Medulla oblongata (tissue), 1 donor: ENCODE measurements around the gene SUPT3H.
A peak's percentile ranks its signal among the peaks of the same experiment; 100 is the strongest.

Source experiments
- DNase-seq: peaks from one replicate; pipeline ENCODE4 v3.0.0-alpha.2; 2015; ENCODE audit errors: extremely low spot score

Gene SUPT3H

GRCh38 chr6:45377554-45378333 is at the start of gene SUPT3H:
Gene SUPT3H (minus strand): TSS chr6:45377934.
- peak; percentile 97 for DNase-seq

GRCh38 chr6:45426251-45426650 is 48.5 kb upstream of the SUPT3H start:
- DNase-seq, result no peak

GRCh38 chr6:45424451-45424861 is 46.7 kb upstream of the SUPT3H start:
- no peak for DNase-seq

GRCh38 chr6:45423824-45424450 is 46.2 kb upstream of the SUPT3H start:
- DNase-seq, result no peak

- no peak for DNase-seq
Observed at GRCh38 chr6:45423111-45423823, 45.5 kb upstream of the SUPT3H start.

- no peak for DNase-seq
Observed at GRCh38 chr6:45422503-45423110, 44.9 kb upstream of the SUPT3H start.

- peak; percentile 75 for DNase-seq
Observed at GRCh38 chr6:45421709-45422502, 44.2 kb upstream of the SUPT3H start.

GRCh38 chr6:45420909-45421708 is 43.4 kb upstream of the SUPT3H start:
- no peak for DNase-seq

- no peak for DNase-seq
Observed at GRCh38 chr6:45420083-45420908, 42.6 kb upstream of the SUPT3H start.

GRCh38 chr6:45419571-45420082 is 41.9 kb upstream of the SUPT3H start:
- peak; percentile 81 for DNase-seq

GRCh38 chr6:45417436-45417835 is 39.7 kb upstream of the SUPT3H start:
- DNase-seq, result no peak

GRCh38 chr6:45416700-45417099 is 39.0 kb upstream of the SUPT3H start:
- no peak for DNase-seq

GRCh38 chr6:45415788-45416518 is 38.2 kb upstream of the SUPT3H start:
- DNase-seq, result no peak

GRCh38 chr6:45415315-45415714 is 37.6 kb upstream of the SUPT3H start:
- no peak for DNase-seq

GRCh38 chr6:45411959-45412358 is 34.2 kb upstream of the SUPT3H start:
- DNase-seq, result no peak

GRCh38 chr6:45400021-45400420 is 22.3 kb upstream of the SUPT3H start:
- no peak for DNase-seq

- no peak for DNase-seq
Observed at GRCh38 chr6:45398075-45398813, 20.5 kb upstream of the SUPT3H start.

GRCh38 chr6:45394586-45395095 is 16.9 kb upstream of the SUPT3H start:
- DNase-seq, result no peak
